PC-9 (cell line): ENCODE measurements around the gene CCNT2. TPM values are rescaled to one million over a fixed set of nuclear protein-coding genes. Genes with fewer than 3 reads are reported as not detected.
"Not testable (repeated sequence)": the region's sequence is repeated elsewhere in the genome, so short reads cannot be mapped to it uniquely, and the experiment has no call there.

Experiments
- BruUV-seq: library from RNA; stranded (reverse); fragments of 400-500 nt; replicated peaks from 2 replicates; lab custom pipeline; 2021; lab: Mats Ljungman, UMichigan
- CTCF ChIA-PET: fragments of 300-600 bp; sonication (Branson Sonifier 250); formaldehyde crosslinking; loops from one replicate; lab custom pipeline; 2022; ENCODE audit warnings: antibody characterized with exemption; lab: Charles Lee
- POLR2A ChIA-PET: fragments of 300-600 bp; sonication (Branson Sonifier 250); formaldehyde crosslinking; loops from one replicate; lab custom pipeline; 2022; ENCODE audit warnings: antibody characterized with exemption; ENCODE audit not compliant: unreplicated experiment; lab: Charles Lee
- DNase-seq, 2 experiments: peaks; one replicate each; pipeline versions ENCODE4 v3.0.0 to v3.0.0-alpha.2; 2015 to 2022; ENCODE audit warnings: mixed read lengths in 1 of 2
- H2AFZ ChIP-seq: fragments of 200-600 bp; sonication (generic); 2 replicates; pipeline ENCODE4 v1.8.1; 2017; ENCODE audit warnings: antibody characterized with exemption
- H3F3A ChIP-seq: fragments of 200-600 bp; sonication (generic); 2 replicates; pipeline ENCODE4 v1.8.1; 2017; ENCODE audit warnings: antibody characterized with exemption, mild to moderate bottlenecking, low read depth; ENCODE audit not compliant: insufficient read depth
- H3K27ac ChIP-seq: fragments of 200-600 bp; sonication (generic); 2 replicates; pipeline ENCODE4 v1.6.1; 2016; ENCODE audit warnings: mixed run types
- H3K27me3 ChIP-seq: fragments of 200-600 bp; sonication (generic); 2 replicates; pipeline ENCODE4 v1.6.1; 2016; ENCODE audit warnings: low read depth, mixed run types; ENCODE audit not compliant: insufficient read depth
- H3K36me3 ChIP-seq: fragments of 200-600 bp; sonication (generic); 2 replicates; pipeline ENCODE4 v1.6.1; 2016; ENCODE audit warnings: low read depth, mixed run types
- H3K4me1 ChIP-seq: fragments of 200-600 bp; sonication (generic); replicated peaks from 2 replicates; pipeline ENCODE4 v1.6.1; 2016; ENCODE audit warnings: mixed run types; ENCODE audit not compliant: insufficient read depth
- H3K4me2 ChIP-seq: fragments of 200-600 bp; sonication (generic); 2 replicates; pipeline ENCODE4 v1.6.1; 2017; ENCODE audit warnings: mixed run types
- H3K4me3 ChIP-seq: fragments of 200-600 bp; sonication (generic); 2 replicates; pipeline ENCODE4 v1.6.1; 2016; ENCODE audit warnings: mixed run types
- H3K79me2 ChIP-seq: fragments of 200-600 bp; sonication (generic); 2 replicates; pipeline ENCODE4 v1.6.1; 2017; ENCODE audit warnings: low read depth, mixed run types
- H3K9me2 ChIP-seq: fragments of 200-600 bp; sonication (generic); 2 replicates; pipeline ENCODE4 v1.8.1; 2017; ENCODE audit warnings: mild to moderate bottlenecking; ENCODE audit not compliant: insufficient read depth
- H3K9me3 ChIP-seq: fragments of 200-600 bp; sonication (generic); 2 replicates; pipeline ENCODE4 v1.8.1; 2016; ENCODE audit warnings: low read depth; ENCODE audit not compliant: insufficient read depth
- H4K20me1 ChIP-seq: fragments of 200-600 bp; sonication (generic); 2 replicates; pipeline ENCODE4 v1.8.1; 2017; ENCODE audit not compliant: insufficient read depth
- EZH2 ChIP-seq: fragments of 200-600 bp; sonication (generic); IDR thresholded peaks from 2 replicates; pipeline ENCODE4 v1.8.0; 2017; ENCODE audit warnings: antibody characterized with exemption, low read depth
- intact Hi-C: fragments of 100-400 bp; cut with micrococcal nuclease; formaldehyde crosslinking; loops from one replicate; pipeline ENCODE4 v1.10.0; 2022; ENCODE audit not compliant: unreplicated experiment
- total RNA-seq: library from RNA; stranded (reverse); gene quantifications from 2 replicates; pipeline ENCODE4 v1.2.3, GENCODE V29; 2021
- TF ChIP-seq, protein P1 (sequence below): fragments of 200-600 bp; sonication (generic); conservative IDR thresholded peaks from 2 replicates; pipeline ENCODE4 v1.6.1; 2017; ENCODE audit warnings: mixed run types, antibody characterized with exemption, mild to moderate bottlenecking, moderate library complexity

CCNT2 gene
- total RNA-seq, 1 experiment from 2014 or later: 26.2 TPM

DNA sequence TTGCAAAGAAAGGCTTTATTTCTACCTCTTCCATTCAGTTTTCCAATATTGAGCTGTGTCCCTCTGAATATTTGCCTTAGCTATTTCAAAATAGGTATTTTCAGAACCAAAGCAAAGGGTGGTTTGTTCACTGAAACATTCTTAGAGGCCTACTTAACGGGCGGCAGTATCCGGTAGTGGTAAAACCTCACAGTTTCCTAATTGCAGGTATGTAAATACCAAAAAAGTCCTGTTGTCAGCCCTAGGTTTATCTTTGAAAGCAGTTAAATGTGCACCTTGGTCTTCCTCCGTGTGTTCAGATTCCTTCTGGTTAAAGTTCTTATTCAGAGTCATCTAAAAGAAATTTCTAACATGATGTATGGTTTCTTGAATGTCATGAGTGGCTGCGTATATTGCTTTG, 38.9 kb downstream of the CCNT2 start:
- Histone ChIP-seq H3K9me2 (no peaks in the 10 kb centered on the region), H3F3A (no peaks in the 10 kb centered on the region; the same call in none of the 2 replicates), H3K4me2 (no peak overlapping the region), H3K4me1 (no peaks in the 10 kb centered on the region), H3K27me3 (no peaks in the 10 kb centered on the region), H3K79me2 (no peaks in the 10 kb centered on the region), H3K4me3 (no peak overlapping the region), H2AFZ (no peak overlapping the region), H3K9me3 (no peaks in the 10 kb centered on the region), H3K36me3 (peaks cover 21% of the 10 kb centered on the region; the same call in 1 of the 2 replicates), H3K27ac (no peak overlapping the region), H4K20me1 (0 out of 2 replicates have a peak, but pooled peaks cover 8% of the 10 kb centered on the region)
- no peak for DNase-seq
- ChIA-PET CTCF (no interaction called here), POLR2A (no interaction called here)
- BruUV-seq: no TSS peak
- no peak for TF ChIP-seq EZH2
- TF ChIP-seq, protein P1, sequence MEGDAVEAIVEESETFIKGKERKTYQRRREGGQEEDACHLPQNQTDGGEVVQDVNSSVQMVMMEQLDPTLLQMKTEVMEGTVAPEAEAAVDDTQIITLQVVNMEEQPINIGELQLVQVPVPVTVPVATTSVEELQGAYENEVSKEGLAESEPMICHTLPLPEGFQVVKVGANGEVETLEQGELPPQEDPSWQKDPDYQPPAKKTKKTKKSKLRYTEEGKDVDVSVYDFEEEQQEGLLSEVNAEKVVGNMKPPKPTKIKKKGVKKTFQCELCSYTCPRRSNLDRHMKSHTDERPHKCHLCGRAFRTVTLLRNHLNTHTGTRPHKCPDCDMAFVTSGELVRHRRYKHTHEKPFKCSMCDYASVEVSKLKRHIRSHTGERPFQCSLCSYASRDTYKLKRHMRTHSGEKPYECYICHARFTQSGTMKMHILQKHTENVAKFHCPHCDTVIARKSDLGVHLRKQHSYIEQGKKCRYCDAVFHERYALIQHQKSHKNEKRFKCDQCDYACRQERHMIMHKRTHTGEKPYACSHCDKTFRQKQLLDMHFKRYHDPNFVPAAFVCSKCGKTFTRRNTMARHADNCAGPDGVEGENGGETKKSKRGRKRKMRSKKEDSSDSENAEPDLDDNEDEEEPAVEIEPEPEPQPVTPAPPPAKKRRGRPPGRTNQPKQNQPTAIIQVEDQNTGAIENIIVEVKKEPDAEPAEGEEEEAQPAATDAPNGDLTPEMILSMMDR: no peak
- intact Hi-C loops: no loop called here

DNA sequence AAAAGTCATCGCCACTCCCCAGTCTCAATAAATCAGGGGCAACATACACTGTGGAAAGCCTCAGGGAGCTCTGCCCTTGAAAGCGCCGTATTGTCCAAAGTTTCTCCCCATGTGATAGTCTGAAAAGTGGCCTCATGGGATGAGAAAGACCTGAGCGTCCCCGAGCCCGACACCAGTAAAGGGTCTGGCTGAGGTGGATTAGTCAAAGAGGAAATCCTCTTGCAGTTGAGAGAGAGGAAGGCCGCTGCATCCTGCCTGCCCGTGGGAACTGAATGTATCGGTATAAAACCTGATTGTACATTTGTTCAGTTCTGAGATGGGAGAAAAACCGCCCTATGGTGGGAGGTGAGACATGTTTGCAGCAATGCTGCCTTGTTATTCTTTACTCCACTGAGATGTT, 48.5 kb downstream of the CCNT2 start:
- H3K9me2 ChIP-seq, H3K36me3 ChIP-seq, DNase-seq, H3F3A ChIP-seq, intact Hi-C loops, H2AFZ ChIP-seq, H3K27me3 ChIP-seq, H4K20me1 ChIP-seq, H3K79me2 ChIP-seq, H3K4me1 ChIP-seq, H3K9me3 ChIP-seq, POLR2A ChIA-PET, BruUV-seq, CTCF ChIA-PET, H3K4me2 ChIP-seq, H3K4me3 ChIP-seq, H3K27ac ChIP-seq: not testable (repeated sequence)

DNA sequence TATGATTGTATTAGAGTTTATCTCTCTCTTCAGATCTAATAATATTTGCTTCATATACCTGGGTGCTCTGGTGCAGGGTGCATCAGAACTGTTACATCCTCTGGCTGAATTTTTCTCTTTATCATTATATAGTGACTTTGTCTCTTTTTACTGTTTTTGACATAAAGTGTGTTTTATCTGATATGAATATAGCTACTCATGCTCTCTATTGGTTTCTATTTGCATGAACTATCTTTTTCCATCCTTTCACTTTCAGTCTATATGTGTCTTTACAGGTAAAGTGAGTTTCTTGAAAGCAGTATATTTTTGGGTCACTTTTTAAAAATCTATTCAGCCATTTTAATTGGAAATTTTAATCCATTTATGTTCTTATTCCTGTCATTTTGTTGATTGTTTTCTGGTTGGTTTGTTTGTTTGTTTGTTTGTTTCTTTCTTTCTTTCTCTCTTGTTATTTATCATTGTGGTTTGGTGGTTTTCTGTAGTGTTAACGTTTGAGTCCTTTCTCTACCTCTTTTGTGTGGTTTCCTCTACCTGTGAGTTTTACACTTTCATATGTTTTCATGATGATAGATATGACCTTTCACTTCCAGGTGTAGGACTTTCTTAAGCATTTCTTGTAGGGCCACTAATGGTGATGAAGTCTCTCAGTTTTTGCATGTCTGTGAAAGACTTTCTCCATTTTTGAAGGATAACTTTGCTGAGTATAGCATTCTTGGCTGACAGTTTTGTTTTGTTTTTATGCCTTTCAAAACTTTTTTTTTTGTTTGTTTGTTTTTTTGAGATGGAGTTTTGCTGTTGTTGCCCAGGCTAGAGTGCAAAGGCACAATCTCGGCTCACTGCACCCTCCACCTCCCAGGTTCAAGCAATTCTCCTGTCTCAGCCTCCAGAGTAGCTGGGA, 54.9 kb downstream of the CCNT2 start:
- no peaks in the 10 kb centered on the region for H4K20me1 ChIP-seq
- H3K27ac ChIP-seq: no peak overlapping the region
- no peaks in the 10 kb centered on the region for H3K27me3 ChIP-seq
- DNase-seq: no peak
- H3K9me3 ChIP-seq: no peaks in the 10 kb centered on the region
- intact Hi-C loops: no loop called here
- no peak for TF ChIP-seq EZH2
- TF ChIP-seq, protein P1: no peak
- ChIA-PET POLR2A (no interaction called here), CTCF (no interaction called here)
- H3K4me3 ChIP-seq: no peak overlapping the region
- no peaks in the 10 kb centered on the region for H3F3A ChIP-seq
- H3K4me1 ChIP-seq: no peaks in the 10 kb centered on the region
- H2AFZ ChIP-seq: no peak overlapping the region
- no TSS peak for BruUV-seq
- no peak overlapping the region for H3K4me2 ChIP-seq
- no peaks in the 10 kb centered on the region for H3K9me2 ChIP-seq
- no peaks in the 10 kb centered on the region for H3K79me2 ChIP-seq
- H3K36me3 ChIP-seq: no peaks in the 10 kb centered on the region
